ENCODE data around the gene MEIOC. TPM values are rescaled to one million over a fixed set of nuclear protein-coding genes. Genes with fewer than 3 reads are reported as not detected.

MEIOC gene
- total and polyA plus RNA-seq, 4 donors: 0.02 to 0.08 TPM; not detected in 2

GRCh38 chr17:44642834-44643233 is 13.4 kb upstream of the MEIOC start:
- peak in 2 of 3 donors; percentile 51 to 83 for DNase-seq
- H3K9me3 ChIP-seq (ENCODE audit: control insufficient read depth in 4 of 4, insufficient read depth in 3 of 4, low read length in 3 of 4): peaks cover 0 to 2% (median 0%) of the 10 kb centered on the region in 4 donors

GRCh38 chr17:44645341-44645740 is 10.9 kb upstream of the MEIOC start:
- TF ChIP-seq, protein P1, sequence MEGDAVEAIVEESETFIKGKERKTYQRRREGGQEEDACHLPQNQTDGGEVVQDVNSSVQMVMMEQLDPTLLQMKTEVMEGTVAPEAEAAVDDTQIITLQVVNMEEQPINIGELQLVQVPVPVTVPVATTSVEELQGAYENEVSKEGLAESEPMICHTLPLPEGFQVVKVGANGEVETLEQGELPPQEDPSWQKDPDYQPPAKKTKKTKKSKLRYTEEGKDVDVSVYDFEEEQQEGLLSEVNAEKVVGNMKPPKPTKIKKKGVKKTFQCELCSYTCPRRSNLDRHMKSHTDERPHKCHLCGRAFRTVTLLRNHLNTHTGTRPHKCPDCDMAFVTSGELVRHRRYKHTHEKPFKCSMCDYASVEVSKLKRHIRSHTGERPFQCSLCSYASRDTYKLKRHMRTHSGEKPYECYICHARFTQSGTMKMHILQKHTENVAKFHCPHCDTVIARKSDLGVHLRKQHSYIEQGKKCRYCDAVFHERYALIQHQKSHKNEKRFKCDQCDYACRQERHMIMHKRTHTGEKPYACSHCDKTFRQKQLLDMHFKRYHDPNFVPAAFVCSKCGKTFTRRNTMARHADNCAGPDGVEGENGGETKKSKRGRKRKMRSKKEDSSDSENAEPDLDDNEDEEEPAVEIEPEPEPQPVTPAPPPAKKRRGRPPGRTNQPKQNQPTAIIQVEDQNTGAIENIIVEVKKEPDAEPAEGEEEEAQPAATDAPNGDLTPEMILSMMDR (IDR thresholded peaks at IDR 0.05; ENCODE audit: control extremely low read depth, extremely low read depth): no peak
- Histone ChIP-seq H3K36me3 (ENCODE audit: control insufficient read depth in 4 of 4, insufficient read depth in 4 of 4, low read length in 4 of 4) (no peaks in the 10 kb centered on the region), H3K27me3 (ENCODE audit: control insufficient read depth in 3 of 3, insufficient read depth in 3 of 3, low read length in 2 of 3) (no peaks in the 10 kb centered on the region), H3K9me3 (ENCODE audit: control insufficient read depth in 4 of 4, insufficient read depth in 3 of 4, low read length in 3 of 4) (no peaks in the 10 kb centered on the region), H3K4me3 (no peak overlapping the region), H3K27ac (ENCODE audit: low read depth in 1 of 2, low read length in 1 of 2) (no peak overlapping the region), H3K9ac (ENCODE audit: insufficient read depth in 1 of 2, low read length in 2 of 2) (no peak overlapping the region), H3K4me1 (ENCODE audit: control insufficient read depth in 5 of 5, insufficient read depth in 5 of 5, low read length in 5 of 5) (peaks cover 0 to 4% (median 0%) of the 10 kb centered on the region in 5 donors)
- DNase-seq (no peak), ATAC-seq (ENCODE audit: insufficient read depth, low FRiP score) (no peak)
- 84 to 90% methylated on average over 12 of the region's 12 CpGs for WGBS, 2 donors

More at GRCh38 chr17:44642834-44643233, 13.4 kb upstream of the MEIOC start:
- Histone ChIP-seq H3K36me3 (ENCODE audit: control insufficient read depth in 4 of 4, insufficient read depth in 4 of 4, low read length in 4 of 4) (no peaks in the 10 kb centered on the region), H3K4me1 (ENCODE audit: control insufficient read depth in 5 of 5, insufficient read depth in 5 of 5, low read length in 5 of 5) (peaks cover 0 to 4% (median 0%) of the 10 kb centered on the region in 5 donors), H3K9ac (ENCODE audit: insufficient read depth in 1 of 2, low read length in 2 of 2) (peak overlapping the region in 1 of 2 donors; percentile 9), H3K27me3 (ENCODE audit: control insufficient read depth in 3 of 3, insufficient read depth in 3 of 3, low read length in 2 of 3) (no peaks in the 10 kb centered on the region), H3K4me3 (no peak overlapping the region), H3K27ac (ENCODE audit: low read depth in 1 of 2, low read length in 1 of 2) (no peak overlapping the region)
- TF ChIP-seq, protein P1 (IDR thresholded peaks at IDR 0.05; ENCODE audit: control extremely low read depth, extremely low read depth): no peak
- 60 to 80% methylated on average over 7 of the region's 7 CpGs for WGBS, 2 donors
- ATAC-seq (ENCODE audit: insufficient read depth, low FRiP score): no peak

DNA sequence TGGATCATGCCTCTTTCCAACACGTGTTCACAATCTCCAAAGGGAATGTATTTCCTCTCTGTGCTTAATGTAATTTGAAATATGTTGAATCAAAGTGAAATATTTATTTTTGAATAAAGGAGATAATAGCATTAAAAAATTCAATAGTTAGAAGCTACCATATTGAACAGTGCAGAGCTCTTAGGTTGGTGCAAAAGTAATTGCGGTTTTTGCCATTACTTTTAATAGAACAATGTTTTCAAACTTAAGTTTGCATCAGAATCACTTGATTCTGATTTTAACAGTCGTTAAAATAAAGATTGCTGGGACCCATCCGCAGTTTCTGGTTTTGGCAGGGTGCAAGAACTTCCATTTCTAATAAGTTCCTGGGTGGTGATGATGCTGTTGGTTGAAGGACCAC is 10.0 kb upstream of the MEIOC start:
- H3K9me3 ChIP-seq (ENCODE audit: control insufficient read depth in 4 of 4, insufficient read depth in 3 of 4, low read length in 3 of 4): no peaks in the 10 kb centered on the region
- H3K27me3 ChIP-seq (ENCODE audit: control insufficient read depth in 3 of 3, insufficient read depth in 3 of 3, low read length in 2 of 3): peaks cover 0 to 1% (median 0%) of the 10 kb centered on the region in 3 donors
- WGBS, 2 donors: 87 to 95% methylated on average over 4 of the region's 4 CpGs
- TF ChIP-seq, protein P1 (IDR thresholded peaks at IDR 0.05; ENCODE audit: control extremely low read depth, extremely low read depth): no peak
- peaks cover 0 to 4% (median 0%) of the 10 kb centered on the region in 5 donors for H3K4me1 ChIP-seq (ENCODE audit: control insufficient read depth in 5 of 5, insufficient read depth in 5 of 5, low read length in 5 of 5)
- H3K27ac ChIP-seq (ENCODE audit: low read depth in 1 of 2, low read length in 1 of 2): no peak overlapping the region
- ATAC-seq (ENCODE audit: insufficient read depth, low FRiP score) (no peak), DNase-seq (no peak)
- no peaks in the 10 kb centered on the region for H3K36me3 ChIP-seq (ENCODE audit: control insufficient read depth in 4 of 4, insufficient read depth in 4 of 4, low read length in 4 of 4)
- no peak overlapping the region for H3K4me3 ChIP-seq
- no peak overlapping the region for H3K9ac ChIP-seq (ENCODE audit: insufficient read depth in 1 of 2, low read length in 2 of 2)

DNA sequence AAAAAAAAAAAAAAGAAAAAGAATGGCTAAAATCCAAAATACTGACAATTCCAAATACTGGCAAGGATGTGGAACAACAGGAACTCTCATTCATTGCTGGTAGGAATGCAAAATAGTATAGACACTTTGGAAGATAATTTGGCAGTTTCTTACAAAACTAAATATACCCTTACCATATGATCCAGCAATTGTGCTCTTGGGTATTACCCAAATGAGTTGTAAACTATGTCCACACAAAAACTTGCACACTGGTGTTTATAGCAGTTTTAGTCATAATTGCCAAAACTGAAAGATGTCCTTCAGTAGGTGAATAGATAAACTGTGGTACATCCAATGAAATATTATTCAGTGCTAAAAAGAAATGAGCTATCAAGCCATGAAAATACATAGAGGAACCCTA is 8.5 kb upstream of the MEIOC start:
- TF ChIP-seq, protein P1 (IDR thresholded peaks at IDR 0.05; ENCODE audit: control extremely low read depth, extremely low read depth): no peak
- peaks cover 0 to 3% (median 0%) of the 10 kb centered on the region in 3 donors for H3K27me3 ChIP-seq (ENCODE audit: control insufficient read depth in 3 of 3, insufficient read depth in 3 of 3, low read length in 2 of 3)
- no peaks in the 10 kb centered on the region for H3K36me3 ChIP-seq (ENCODE audit: control insufficient read depth in 4 of 4, insufficient read depth in 4 of 4, low read length in 4 of 4)
- H3K4me1 ChIP-seq (ENCODE audit: control insufficient read depth in 5 of 5, insufficient read depth in 5 of 5, low read length in 5 of 5): peaks cover 0 to 3% (median 0%) of the 10 kb centered on the region in 5 donors
- H3K9ac ChIP-seq (ENCODE audit: insufficient read depth in 1 of 2, low read length in 2 of 2): no peak overlapping the region
- no peak overlapping the region for H3K27ac ChIP-seq (ENCODE audit: low read depth in 1 of 2, low read length in 1 of 2)
- DNase-seq (no peak), ATAC-seq (ENCODE audit: insufficient read depth, low FRiP score) (no peak)
- H3K9me3 ChIP-seq (ENCODE audit: control insufficient read depth in 4 of 4, insufficient read depth in 3 of 4, low read length in 3 of 4): no peaks in the 10 kb centered on the region
- no peak overlapping the region for H3K4me3 ChIP-seq

All from lung (tissue), 12 donors.